Left lung (tissue), 10 donors: ENCODE data around the gene OPTN. TPM values are rescaled to one million over a fixed set of nuclear protein-coding genes. Genes with fewer than 3 reads are reported as not detected.

Experiments used
- ATAC-seq: fragments of 200-7000 bp; cut with Tn5 transposase; one replicate; pipeline ENCODE4 v1.9.1; 2020; ENCODE audit warnings: moderate library complexity
- DNase-seq, 4 donors: peaks; one replicate each; pipeline ENCODE4 v3.0.0-alpha.2; 2013 to 2020
- H3K27ac ChIP-seq, 2 donors: fragments of 200-600 bp; sonication (generic) in 1 of 2; one replicate each; pipeline versions ENCODE4 v1.5.0 to v1.8.0; 2020 to 2021
- H3K27me3 ChIP-seq, 2 donors: fragments of 200-600 bp; sonication (generic) in 1 of 2; one replicate each; pipeline versions ENCODE4 v1.5.0 to v1.8.0; 2020 to 2021
- H3K36me3 ChIP-seq, 2 donors: fragments of 200-600 bp; sonication (generic) in 1 of 2; one replicate each; pipeline versions ENCODE4 v1.5.0 to v1.8.0; 2020 to 2021
- H3K4me1 ChIP-seq, 2 donors: fragments of 200-600 bp; one replicate each; pipeline ENCODE4 v1.8.0; 2021
- H3K4me3 ChIP-seq, 2 donors: fragments of 200-600 bp; sonication (generic) in 1 of 2; one replicate each; pipeline versions ENCODE4 v1.5.0 to v1.8.0; 2020 to 2021; ENCODE audit warnings: mild to moderate bottlenecking in 1 of 2
- H3K9me3 ChIP-seq, 2 donors: fragments of 200-600 bp; sonication (generic) in 1 of 2; one replicate each; pipeline versions ENCODE4 v1.5.0 to v1.8.0; 2020 to 2021
- intact Hi-C, 2 donors: fragments of 100-400 bp; cut with DNase I; formaldehyde crosslinking; loops; one replicate each; pipeline versions ENCODE4 v1.11.2 to v1.14.2; 2022
- polyA plus RNA-seq, 6 donors: library from polyadenylated mRNA; unstranded; fragments of 120-200 nt; gene quantifications; one replicate each; pipeline ENCODE4 v1.2.1, GENCODE V29; 2013; ENCODE audit not compliant: insufficient read length in 6 of 6
- total RNA-seq, 2 donors: library from RNA; stranded (reverse); fragmentation: NEBNext Ultra II Directional; extraction: Animal tissue kit (Norgen Biotek cat#: 25700); gene quantifications; one replicate each; pipeline ENCODE4 v1.2.1, GENCODE V29; 2021
- TF ChIP-seq, protein P1 (sequence below), 2 donors: fragments of 200-600 bp; sonication (generic) in 1 of 2; IDR thresholded peaks; one replicate each; pipeline versions ENCODE4 v1.5.0 to v1.8.0; 2021; ENCODE audit warnings: antibody characterized with exemption in 2 of 2
- donor health status: DM: no; HTN: yes; CAD: no.
- donor health status: DM: no; HTN: no; CAD: no.

OPTN gene
- total and polyA plus RNA-seq, 8 donors, result 36.0 to 51.3 (median 37.3) TPM

DNA sequence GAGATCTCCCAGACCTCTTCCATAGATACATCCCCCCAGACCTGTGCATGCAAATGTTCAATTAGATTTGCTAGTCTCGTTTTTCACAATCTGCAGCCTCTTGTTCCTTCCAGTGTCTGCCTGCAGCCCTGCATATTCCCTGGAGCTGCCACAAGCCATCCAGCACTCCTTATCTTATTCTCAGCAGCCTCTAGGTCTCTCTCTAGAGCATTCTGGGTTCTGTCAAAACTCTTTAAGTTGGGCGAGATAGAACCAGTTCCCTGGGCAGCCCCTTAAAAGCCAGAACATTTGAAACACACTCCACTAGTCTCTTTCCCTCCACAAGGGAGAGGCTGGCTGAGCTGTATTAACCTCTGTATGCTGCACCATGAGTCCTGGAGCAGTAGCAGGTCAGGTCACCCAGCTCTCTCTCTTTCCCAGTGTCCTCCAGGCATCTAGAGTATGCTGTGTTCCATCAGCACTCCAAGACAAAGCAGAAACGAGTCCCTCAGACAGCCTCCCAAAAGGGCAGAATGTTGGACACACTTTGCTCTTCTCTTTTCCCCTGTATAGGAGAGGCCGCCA is 40.7 kb downstream of the OPTN start:
- TF ChIP-seq, protein P1, sequence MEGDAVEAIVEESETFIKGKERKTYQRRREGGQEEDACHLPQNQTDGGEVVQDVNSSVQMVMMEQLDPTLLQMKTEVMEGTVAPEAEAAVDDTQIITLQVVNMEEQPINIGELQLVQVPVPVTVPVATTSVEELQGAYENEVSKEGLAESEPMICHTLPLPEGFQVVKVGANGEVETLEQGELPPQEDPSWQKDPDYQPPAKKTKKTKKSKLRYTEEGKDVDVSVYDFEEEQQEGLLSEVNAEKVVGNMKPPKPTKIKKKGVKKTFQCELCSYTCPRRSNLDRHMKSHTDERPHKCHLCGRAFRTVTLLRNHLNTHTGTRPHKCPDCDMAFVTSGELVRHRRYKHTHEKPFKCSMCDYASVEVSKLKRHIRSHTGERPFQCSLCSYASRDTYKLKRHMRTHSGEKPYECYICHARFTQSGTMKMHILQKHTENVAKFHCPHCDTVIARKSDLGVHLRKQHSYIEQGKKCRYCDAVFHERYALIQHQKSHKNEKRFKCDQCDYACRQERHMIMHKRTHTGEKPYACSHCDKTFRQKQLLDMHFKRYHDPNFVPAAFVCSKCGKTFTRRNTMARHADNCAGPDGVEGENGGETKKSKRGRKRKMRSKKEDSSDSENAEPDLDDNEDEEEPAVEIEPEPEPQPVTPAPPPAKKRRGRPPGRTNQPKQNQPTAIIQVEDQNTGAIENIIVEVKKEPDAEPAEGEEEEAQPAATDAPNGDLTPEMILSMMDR (IDR thresholded peaks at IDR 0.05), result no peak
- no peak overlapping the region for H3K4me3 ChIP-seq
- no peaks in the 10 kb centered on the region for H3K4me1 ChIP-seq
- intact Hi-C loops, result no loop called here
- no peak for DNase-seq
- H3K27ac ChIP-seq, result no peak overlapping the region
- peaks cover 0 to 42% of the 10 kb centered on the region in 2 donors for H3K36me3 ChIP-seq
- H3K9me3 ChIP-seq, result no peaks in the 10 kb centered on the region
- no peak for ATAC-seq
- H3K27me3 ChIP-seq, result no peaks in the 10 kb centered on the region

DNA sequence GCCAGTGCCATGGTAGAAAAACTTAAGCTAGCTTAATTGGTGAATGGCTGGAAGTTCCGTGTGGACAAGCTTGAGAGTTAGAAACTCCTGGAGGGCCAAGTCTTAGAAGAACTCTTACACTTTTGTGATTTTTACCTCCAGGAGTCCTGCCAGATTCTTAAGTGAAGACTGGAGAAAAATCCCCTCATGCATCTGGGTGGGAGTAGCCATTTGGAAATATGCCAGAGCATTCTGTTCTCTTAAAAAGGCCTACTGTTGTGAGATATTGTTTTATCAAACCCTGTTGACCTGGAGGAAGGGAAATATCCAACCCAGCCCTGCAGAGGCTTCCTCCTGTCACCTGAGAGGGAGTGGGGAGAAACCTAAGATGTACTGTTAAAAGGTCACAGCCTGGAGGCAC is 43.8 kb downstream of the OPTN start:
- TF ChIP-seq, protein P1 (IDR thresholded peaks at IDR 0.05), result no peak
- Histone ChIP-seq H3K4me3 (no peak overlapping the region), H3K4me1 (no peaks in the 10 kb centered on the region), H3K9me3 (no peaks in the 10 kb centered on the region), H3K27me3 (no peaks in the 10 kb centered on the region), H3K27ac (no peak overlapping the region), H3K36me3 (peaks cover 0 to 15% of the 10 kb centered on the region in 2 donors)
- ATAC-seq (no peak), DNase-seq (no peak)
- intact Hi-C loops, result no loop called here

DNA sequence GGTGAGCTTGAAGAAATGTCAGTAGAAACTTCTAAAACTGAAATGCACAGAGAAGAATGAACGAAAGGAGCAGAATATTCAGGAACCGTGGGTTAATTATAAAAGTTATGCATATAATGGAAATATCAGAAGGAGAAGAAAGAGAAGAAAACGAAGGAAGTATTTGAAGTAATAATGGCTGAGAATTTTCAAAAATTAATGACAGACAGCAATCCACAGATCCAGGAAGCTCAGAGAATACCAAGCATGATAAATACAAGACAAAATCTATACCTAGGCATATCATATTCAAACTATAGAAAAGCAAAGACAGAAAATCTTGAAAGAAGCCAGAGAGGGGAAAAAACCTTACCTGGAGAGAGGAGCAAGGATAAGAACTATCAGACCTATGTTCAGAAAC is 44.9 kb downstream of the OPTN start:
- Histone ChIP-seq H3K4me3 (no peak overlapping the region), H3K9me3 (no peaks in the 10 kb centered on the region), H3K27ac (no peak overlapping the region), H3K4me1 (no peaks in the 10 kb centered on the region), H3K36me3 (peaks cover 0 to 11% of the 10 kb centered on the region in 2 donors), H3K27me3 (no peaks in the 10 kb centered on the region)
- no peak for DNase-seq
- TF ChIP-seq, protein P1 (IDR thresholded peaks at IDR 0.05), result no peak
- intact Hi-C loops, result no loop called here
- no peak for ATAC-seq

DNA sequence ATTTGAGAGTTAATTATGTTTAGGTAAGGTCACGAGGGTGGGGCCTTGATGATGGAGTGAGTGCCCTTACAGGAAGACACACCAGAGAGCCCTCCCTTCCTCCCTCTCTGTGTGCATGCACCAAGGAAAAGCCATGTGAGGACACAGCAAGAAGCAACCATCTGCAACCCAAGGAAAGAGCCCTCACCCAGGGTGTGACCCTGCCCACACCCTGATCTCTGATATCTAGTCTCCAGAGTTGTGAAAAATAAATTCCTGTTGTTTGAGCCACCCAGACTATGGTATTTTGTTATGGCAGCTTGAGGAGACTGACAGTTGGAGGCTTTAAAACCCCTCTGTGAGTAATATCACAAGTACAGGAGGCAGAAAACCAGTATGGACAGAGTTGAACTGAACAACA is 46.4 kb downstream of the OPTN start:
- ATAC-seq, result no peak
- Histone ChIP-seq H3K4me3 (no peak overlapping the region), H3K27ac (no peak overlapping the region), H3K9me3 (no peaks in the 10 kb centered on the region), H3K27me3 (no peaks in the 10 kb centered on the region), H3K4me1 (no peaks in the 10 kb centered on the region), H3K36me3 (no peaks in the 10 kb centered on the region)
- TF ChIP-seq, protein P1 (IDR thresholded peaks at IDR 0.05), result no peak
- DNase-seq, result no peak
- intact Hi-C loops, result no loop called here

DNA sequence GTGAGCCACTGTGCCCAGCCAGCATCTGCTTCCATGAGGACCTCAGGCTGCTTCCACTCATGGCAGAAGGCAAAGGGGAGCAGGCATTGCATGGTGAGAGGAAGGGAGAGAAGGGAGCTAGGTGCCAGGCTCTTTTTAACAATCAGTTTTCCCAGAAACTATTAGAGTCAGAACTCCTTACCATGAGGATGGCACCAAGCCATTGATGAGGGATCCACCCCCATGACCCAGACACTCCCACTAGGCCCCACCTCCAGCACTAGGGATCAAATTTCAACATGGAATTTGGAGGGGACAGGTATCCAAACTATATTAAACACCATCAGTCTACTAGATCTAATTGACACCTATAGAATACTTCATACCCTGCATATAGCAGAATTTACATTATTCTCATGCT is 47.2 kb downstream of the OPTN start:
- Histone ChIP-seq H3K27me3 (no peaks in the 10 kb centered on the region), H3K36me3 (no peaks in the 10 kb centered on the region), H3K4me3 (no peak overlapping the region), H3K9me3 (no peaks in the 10 kb centered on the region), H3K27ac (no peak overlapping the region), H3K4me1 (no peaks in the 10 kb centered on the region)
- DNase-seq, result no peak
- intact Hi-C loops, result no loop called here
- no peak for ATAC-seq
- TF ChIP-seq, protein P1 (IDR thresholded peaks at IDR 0.05), result no peak
